DMS114 treated with DMSO at 0.1 percent for 48 hours (cell line): ENCODE data around the gene SYT17.
A peak's percentile ranks its signal among the peaks of the same experiment; 100 is the strongest.

Source experiments
- DNase-seq: peaks from one replicate; lab custom pipeline; 2025; ENCODE audit not compliant: unreplicated experiment; lab: John Stamatoyannopoulos, UW

The SYT17 gene, protein sequence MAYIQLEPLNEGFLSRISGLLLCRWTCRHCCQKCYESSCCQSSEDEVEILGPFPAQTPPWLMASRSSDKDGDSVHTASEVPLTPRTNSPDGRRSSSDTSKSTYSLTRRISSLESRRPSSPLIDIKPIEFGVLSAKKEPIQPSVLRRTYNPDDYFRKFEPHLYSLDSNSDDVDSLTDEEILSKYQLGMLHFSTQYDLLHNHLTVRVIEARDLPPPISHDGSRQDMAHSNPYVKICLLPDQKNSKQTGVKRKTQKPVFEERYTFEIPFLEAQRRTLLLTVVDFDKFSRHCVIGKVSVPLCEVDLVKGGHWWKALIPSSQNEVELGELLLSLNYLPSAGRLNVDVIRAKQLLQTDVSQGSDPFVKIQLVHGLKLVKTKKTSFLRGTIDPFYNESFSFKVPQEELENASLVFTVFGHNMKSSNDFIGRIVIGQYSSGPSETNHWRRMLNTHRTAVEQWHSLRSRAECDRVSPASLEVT

GRCh38 chr16:19167710-19168370 lies at the start of gene SYT17:
Gene SYT17, plus strand, starts transcription at chr16:19168240. Its CDS starts 407 bp downstream, at chr16:19168647.
- DNase-seq, result peak; percentile 34

- DNase-seq, result no peak
Observed at GRCh38 chr16:19118938-19119431, 49.1 kb upstream of the SYT17 start.

GRCh38 chr16:19119564-19119963 lies 48.5 kb upstream of the SYT17 start:
- DNase-seq, result no peak

DNA sequence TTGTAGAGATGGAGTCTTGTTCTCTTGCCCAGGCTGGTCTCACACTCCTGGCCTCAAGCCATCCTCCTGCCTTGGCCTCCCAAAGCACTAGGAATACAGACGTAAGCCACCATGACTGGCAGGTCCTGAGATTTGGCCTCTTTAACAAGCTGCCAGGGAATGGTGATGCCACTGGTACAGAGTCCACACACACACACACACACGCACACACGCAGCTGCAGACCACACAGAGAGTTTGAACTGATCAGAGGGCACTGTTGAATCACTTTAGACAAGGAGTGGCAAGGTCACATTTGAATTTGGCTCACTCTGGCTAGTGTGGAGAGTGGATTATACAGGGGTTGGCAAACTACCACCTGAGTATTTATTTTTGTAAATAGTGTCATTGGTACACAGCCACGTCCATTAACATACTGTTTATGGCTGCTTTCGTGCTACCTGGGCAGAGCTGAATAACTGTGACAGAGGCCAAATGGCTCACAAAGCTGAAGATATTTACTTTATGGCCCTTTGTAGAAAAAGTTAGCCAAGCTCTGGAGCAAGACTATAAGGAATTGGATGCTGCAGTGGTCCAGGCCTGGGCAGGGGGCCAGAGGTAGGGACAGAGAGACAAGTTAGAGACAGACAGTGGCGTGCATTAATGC lies 44.4 kb upstream of the SYT17 start:
- no peak for DNase-seq

GRCh38 chr16:19126300-19126699 lies 41.7 kb upstream of the SYT17 start:
- DNase-seq, result no peak

GRCh38 chr16:19127205-19127604 lies 40.8 kb upstream of the SYT17 start:
- no peak for DNase-seq

DNA sequence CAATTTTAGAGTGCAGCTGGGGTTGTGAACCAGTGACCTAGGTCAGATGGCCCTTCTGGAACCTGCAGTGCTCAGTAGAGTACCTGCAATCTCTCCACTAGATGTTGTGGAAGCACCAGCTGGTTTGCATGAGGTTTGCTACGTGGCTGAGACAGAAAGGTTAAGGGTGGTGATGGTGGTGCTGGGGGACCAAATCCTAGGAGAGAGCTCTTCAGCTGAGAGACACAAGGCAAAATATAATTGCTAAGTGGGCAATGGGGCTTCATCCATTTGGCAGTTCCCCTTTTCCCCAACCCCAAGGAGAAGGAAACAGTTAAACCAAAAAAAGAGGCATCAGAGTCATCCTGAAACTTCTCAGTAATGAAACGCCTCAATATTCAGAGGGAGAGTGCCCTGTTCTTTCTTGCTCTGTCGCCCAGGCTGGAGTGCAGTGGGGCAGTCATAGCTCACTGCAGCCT lies 40.3 kb upstream of the SYT17 start:
- no peak for DNase-seq

GRCh38 chr16:19128454-19129200 lies 39.4 kb upstream of the SYT17 start:
- DNase-seq, result no peak

GRCh38 chr16:19130385-19130784 lies 37.7 kb upstream of the SYT17 start:
- no peak for DNase-seq

- DNase-seq, result no peak
Observed at GRCh38 chr16:19130852-19131824, 36.9 kb upstream of the SYT17 start.

DNA sequence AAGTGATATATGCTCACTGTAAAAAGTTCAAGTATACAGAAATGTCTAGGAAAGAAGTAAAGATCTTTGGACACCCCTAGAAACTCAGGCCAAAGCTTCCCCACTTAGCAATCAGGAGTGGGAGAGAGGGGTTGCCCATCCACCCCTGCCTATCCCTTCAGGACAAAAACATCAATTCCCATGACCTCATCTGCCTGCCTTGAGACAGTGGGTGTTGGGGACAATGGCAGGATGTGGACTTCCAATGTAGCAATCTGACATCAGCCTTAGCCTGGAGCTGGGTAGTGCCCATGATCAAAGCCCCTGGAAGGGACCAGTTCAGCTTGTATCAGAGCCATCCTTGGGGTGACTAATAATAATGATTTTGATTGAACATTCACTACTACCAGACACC lies 36.2 kb upstream of the SYT17 start:
- no peak for DNase-seq

DNA sequence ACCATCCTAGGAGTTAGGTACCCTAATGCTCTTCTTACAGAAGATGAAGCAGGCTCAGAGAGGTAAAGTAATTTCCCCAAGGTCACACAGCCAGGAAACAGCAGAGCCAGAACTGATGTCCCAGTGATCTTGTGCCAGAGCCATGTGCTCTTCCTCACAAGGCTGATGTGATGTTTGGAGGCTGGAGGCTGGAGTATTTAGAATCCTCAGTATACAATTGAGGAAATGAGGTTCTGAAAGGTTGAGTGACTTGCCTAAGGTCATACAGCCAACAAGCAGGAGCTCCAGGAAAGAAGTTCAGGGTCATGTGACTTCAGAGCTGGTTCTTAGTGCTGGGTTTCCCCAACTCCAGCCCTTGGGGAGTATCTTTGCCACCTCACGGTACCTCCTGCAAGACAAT lies 35.8 kb upstream of the SYT17 start:
- DNase-seq, result no peak

GRCh38 chr16:19132898-19133297 lies 35.1 kb upstream of the SYT17 start:
- DNase-seq, result no peak

GRCh38 chr16:19133600-19133999 lies 34.4 kb upstream of the SYT17 start:
- DNase-seq, result no peak

- no peak for DNase-seq
Observed at GRCh38 chr16:19135201-19135842, 32.7 kb upstream of the SYT17 start.

DNA sequence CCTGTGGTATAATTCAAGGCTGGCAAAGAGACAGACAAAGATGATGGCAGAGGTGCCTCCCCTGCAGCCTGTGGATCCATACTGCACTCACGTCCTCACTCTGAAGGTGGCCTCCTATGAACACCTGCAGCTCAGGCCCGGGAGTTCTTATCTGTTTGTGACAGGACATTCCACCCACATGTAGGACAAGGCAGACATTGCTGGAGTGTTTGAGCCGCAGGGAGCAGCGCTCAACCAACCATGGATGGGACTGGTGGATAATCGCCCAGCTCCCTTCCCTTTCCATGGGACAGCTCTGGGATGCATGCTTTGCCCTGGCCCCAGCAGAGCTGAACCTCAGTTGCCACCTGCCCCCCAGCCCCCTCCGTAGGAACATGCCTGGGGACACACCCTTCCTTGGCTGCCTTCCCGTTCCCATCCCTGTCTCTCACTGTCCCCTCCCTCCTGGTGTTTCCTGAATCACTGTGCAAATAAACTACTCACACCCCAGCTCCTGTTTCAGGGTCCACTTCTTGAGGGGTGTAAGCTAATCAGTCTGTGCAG lies 32.1 kb upstream of the SYT17 start:
- DNase-seq, result no peak

GRCh38 chr16:19136549-19137196 lies 31.4 kb upstream of the SYT17 start:
- DNase-seq, result no peak
